GM23248 (cell line): ENCODE data around the gene LIN7C.

Source experiments
- EZH2 ChIP-seq: fragments of 200-600 bp; sonication (generic); IDR thresholded peaks from 2 replicates; pipeline ENCODE4 v1.6.1; 2018; ENCODE audit warnings: antibody characterized with exemption, mild to moderate bottlenecking; ENCODE audit not compliant: insufficient read depth, poor library complexity, severe bottlenecking
- EZH2phosphoT487 ChIP-seq: fragments of 200-600 bp; sonication (generic); IDR thresholded peaks from 2 replicates; pipeline ENCODE4 v1.6.1; 2018; ENCODE audit warnings: antibody characterized with exemption, moderate library complexity, mild to moderate bottlenecking, low read depth; ENCODE audit not compliant: insufficient read depth

GRCh38 chr11:27453701-27454100, 52.9 kb downstream of the LIN7C start:
- TF ChIP-seq EZH2 (no peak), EZH2phosphoT487 (no peak)
